GM15510 (cell line): ENCODE results near the gene CD6.

Experiments
- POLR2A ChIP-seq: IDR thresholded peaks from 3 replicates; pipeline ENCODE4 v1.6.1; 2011; ENCODE audit warnings: borderline replicate concordance; ENCODE audit not compliant: insufficient read length; ENCODE audit errors: extremely low read depth

The CD6 gene

DNA sequence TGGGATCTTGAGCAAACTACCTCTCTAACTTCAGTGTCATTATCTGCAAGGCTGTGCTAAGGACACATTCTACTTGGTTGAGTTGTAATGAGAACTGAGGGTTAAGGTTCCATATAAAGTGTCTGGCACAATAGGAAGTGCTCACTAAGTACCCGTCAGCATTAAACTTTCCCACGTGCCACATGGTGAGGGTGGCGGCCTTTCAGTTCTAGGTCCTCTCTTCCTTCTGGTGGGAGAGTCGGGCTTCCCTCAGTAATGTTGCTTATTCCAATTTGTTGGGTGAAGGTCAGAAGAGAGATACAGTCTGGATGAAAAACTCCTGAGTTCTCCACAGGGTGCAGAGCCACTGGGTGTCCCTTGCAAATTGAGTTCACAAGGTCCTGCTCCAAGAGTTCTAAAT lies 4.6 kb upstream of the CD6 start:
- TF ChIP-seq POLR2A, result no peak

DNA sequence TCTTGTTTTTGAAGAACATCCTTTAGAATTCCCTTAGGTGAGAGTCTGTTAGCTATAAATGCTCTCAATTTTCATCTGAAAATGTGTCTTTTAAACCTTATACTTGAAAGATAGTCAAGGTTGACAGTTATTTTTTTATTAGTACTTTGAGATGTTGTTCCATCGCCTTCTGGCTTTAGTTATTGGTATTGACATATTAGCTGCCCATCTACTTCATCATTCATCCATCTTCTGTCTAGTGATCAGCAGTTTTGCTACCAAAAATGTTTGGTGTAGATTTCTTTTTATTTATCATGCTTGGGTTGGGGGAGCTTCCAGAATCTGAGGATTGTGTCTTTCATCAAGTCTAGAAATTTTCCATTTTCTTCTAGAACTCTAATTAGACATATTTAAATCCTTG lies 3.3 kb upstream of the CD6 start:
- TF ChIP-seq POLR2A, result no peak

GRCh38 chr11:60970369-60970774 lies 1.1 kb upstream of the CD6 start:
- TF ChIP-seq POLR2A, result no peak

GRCh38 chr11:60970890-60971289 lies 590 bp upstream of the CD6 start:
- TF ChIP-seq POLR2A, result no peak

DNA sequence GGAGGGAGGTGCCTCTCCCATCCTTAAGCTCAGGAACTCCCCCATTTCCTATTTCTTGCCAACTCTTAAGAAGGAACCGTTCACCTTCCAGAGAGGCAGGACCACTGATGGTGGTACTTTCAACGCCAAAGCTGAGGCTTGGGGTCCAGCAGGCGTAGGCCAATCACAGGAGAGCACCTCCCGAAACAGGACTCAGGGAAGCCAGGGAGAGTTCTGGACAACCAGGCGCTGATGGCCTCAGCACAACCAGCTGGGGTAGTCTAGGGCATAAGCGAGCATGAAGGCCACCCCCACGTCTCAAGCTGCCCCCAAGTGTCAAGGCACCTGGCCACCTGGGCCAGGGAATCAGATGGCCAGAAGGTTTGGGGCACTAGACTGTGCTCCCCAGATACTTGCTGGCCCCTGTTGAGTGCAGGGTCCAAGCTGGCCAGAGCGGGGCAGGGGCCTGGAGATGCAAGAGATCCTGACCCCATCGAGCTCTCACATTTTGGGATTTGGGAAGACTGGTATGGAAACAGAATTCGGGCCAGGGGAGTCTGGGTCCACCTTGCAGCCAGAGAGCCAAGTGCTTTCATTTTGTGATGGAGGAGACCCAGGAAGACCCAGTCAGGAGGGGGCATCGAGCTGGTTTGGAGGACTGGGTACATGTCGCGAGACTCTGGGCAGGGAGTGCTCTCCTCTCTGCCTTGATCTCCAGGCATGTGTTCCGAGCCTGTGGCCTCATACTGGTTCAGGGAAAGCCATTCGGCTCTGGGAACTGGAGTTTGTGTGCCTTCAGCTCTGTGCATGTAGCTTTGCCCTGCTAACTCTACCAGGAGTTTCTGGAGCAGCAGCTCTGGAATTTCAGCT lies 926 bp downstream of the CD6 start:
- TF ChIP-seq POLR2A, result no peak

- no peak for TF ChIP-seq POLR2A
Measured at GRCh38 chr11:60973699-60974098, 2.2 kb downstream of the CD6 start.

- no peak for TF ChIP-seq POLR2A
Measured at GRCh38 chr11:60974726-60975125, 3.2 kb downstream of the CD6 start.

GRCh38 chr11:60977224-60977623 lies 5.7 kb downstream of the CD6 start:
- TF ChIP-seq POLR2A, result no peak

- no peak for TF ChIP-seq POLR2A
Measured at GRCh38 chr11:60977836-60978235, 6.4 kb downstream of the CD6 start.

- TF ChIP-seq POLR2A, result no peak
Measured at GRCh38 chr11:60978546-60979380, 7.3 kb downstream of the CD6 start.

DNA sequence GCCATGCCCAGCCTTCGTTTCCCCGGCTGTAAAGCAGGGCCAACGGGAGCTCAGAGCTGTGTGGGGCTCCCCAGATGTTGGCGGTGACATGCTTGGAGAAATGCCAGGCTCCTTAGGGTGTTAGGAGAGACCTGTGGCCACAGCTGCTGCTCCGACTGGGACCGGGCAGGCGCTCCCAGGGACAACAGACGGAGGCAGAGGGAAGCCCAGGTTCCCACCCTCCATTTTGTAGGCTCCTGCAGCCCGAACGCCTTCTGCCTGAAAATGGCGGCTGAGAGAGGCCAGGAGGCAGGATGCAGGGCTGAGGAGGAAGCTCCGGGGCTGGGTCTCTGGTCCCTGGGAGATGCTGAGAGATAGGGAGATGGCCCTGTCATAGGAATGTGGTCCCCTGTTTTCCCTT lies 10.0 kb downstream of the CD6 start:
- no peak for TF ChIP-seq POLR2A

DNA sequence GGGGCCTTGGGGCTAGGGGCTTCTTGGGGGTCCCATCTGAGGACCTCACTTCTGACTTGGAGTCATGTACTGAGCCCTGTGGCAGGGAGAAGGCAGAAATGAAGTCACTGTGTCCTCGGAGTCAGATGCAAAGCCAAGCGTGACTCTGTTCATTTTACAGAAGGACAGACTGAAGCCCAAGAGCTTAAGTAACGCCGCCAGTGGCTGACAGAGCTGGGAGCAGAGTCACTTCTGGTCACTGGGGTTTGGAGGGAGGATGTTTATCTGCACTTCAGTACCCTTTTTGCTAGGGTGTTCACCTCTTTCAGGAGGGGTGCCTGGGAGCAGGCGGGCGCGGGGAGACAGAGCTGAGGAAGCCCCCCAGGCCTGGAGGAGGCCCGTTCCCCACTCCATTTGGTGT lies 10.7 kb downstream of the CD6 start:
- TF ChIP-seq POLR2A, result no peak

DNA sequence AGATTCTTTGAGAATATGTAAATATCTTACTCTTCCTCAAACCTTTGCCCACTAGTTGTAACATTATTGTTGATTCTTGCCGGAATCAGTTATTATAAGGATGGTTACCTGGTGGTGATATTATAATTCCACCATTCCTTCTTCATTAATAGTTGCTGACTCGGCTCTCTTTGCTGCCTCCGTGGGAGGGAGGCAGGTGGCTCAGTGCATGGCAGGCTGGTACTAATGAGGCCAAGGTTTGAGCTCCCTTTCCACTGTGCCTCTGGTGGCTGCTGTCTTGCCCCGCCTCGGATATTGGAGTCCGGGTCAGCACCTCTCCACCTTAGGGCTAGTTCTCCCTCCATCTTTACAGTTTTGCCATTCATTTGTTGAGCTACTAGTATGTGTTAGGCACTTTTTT lies 12.7 kb downstream of the CD6 start:
- TF ChIP-seq POLR2A, result no peak

GRCh38 chr11:60984636-60985035 lies 13.2 kb downstream of the CD6 start:
- no peak for TF ChIP-seq POLR2A

DNA sequence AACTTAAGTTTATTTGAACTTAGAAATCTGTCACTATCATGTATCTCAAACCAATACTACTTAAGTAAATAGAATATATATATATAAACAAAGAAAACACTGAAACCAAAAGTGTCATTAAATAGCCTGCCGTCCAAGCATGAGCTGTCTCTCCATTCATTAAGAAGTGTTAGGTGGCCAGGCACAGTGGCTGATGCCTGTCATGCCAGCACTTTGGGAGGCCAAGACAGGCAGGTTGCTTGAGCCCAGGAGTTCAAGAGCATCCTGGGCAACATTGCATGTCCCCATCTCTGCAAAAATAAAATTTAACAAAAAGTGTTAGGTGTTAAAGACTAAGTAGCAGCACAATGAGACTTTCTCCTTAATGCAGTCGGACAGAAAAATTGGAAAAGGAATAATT lies 14.0 kb downstream of the CD6 start:
- no peak for TF ChIP-seq POLR2A

- TF ChIP-seq POLR2A, result no peak
Measured at GRCh38 chr11:60985991-60986915, 14.8 kb downstream of the CD6 start.
